GM11168 (cell line): ENCODE results near the gene THSD7B.
"Not testable (repeated sequence)": the region's sequence is repeated elsewhere in the genome, so short reads cannot be mapped to it uniquely, and the experiment has no call there.

Experiments
- in situ Hi-C: fragments of 300-500 bp; cut with MboI; formaldehyde crosslinking; loops from one replicate; pipeline ENCODE4 v1.12.0; 2022; ENCODE audit warnings: low sequenced_read_pairs; ENCODE audit not compliant: unreplicated experiment

Gene THSD7B, protein sequence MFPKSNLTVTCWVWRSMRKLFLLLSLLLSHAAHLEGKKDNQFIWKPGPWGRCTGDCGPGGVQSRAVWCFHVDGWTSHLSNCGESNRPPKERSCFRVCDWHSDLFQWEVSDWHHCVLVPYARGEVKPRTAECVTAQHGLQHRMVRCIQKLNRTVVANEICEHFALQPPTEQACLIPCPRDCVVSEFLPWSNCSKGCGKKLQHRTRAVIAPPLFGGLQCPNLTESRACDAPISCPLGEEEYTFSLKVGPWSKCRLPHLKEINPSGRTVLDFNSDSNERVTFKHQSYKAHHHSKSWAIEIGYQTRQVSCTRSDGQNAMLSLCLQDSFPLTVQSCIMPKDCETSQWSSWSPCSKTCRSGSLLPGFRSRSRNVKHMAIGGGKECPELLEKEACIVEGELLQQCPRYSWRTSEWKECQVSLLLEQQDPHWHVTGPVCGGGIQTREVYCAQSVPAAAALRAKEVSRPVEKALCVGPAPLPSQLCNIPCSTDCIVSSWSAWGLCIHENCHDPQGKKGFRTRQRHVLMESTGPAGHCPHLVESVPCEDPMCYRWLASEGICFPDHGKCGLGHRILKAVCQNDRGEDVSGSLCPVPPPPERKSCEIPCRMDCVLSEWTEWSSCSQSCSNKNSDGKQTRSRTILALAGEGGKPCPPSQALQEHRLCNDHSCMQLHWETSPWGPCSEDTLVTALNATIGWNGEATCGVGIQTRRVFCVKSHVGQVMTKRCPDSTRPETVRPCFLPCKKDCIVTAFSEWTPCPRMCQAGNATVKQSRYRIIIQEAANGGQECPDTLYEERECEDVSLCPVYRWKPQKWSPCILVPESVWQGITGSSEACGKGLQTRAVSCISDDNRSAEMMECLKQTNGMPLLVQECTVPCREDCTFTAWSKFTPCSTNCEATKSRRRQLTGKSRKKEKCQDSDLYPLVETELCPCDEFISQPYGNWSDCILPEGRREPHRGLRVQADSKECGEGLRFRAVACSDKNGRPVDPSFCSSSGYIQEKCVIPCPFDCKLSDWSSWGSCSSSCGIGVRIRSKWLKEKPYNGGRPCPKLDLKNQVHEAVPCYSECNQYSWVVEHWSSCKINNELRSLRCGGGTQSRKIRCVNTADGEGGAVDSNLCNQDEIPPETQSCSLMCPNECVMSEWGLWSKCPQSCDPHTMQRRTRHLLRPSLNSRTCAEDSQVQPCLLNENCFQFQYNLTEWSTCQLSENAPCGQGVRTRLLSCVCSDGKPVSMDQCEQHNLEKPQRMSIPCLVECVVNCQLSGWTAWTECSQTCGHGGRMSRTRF (N-terminal part only)

GRCh38 chr2:136765256-136766072, at the start of gene THSD7B:
TSS of gene THSD7B (plus strand) at chr2:136765545. CDS start at chr2:136882179, 116,634 bp downstream.
- in situ Hi-C loops, result no loop called here

- in situ Hi-C loops, result no loop called here
Measured at GRCh38 chr2:136718273-136718672, 47.1 kb upstream of the THSD7B start.

DNA sequence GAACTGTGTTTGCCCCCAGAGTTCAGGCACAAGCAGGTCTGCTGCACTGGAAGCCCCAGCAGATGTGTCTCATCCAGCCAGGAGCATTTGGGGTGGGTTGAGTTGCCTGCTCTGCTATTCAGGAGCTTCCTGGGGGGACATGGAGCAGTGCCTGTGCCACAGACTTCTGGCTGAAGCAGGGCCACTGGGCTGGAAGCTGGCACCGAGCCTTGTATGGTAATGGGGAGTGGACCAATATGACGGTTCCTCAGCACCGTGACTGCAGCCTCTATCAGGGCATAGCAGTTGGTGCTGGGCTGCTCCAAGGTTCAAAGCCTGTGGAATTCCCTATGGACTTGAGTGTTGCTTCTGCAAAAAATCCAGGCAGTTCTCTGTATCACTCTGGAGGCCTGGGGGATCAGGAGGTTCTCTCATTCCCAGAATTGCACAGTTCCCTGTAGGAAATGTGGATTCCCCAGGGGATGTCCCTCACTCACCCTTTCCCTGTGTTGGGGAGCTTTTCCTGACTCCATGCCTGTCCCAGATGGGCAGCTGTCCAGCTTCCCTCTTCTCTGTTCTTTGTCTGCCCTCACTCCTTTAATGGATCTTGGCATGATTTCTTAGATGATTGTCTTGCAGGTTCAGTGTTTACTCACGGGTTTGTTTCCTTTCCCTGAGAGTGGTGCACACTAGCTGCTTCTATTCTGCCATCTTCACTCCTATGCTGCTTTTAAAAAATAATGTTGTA, 37.2 kb upstream of the THSD7B start:
- in situ Hi-C loops, result no loop called here

DNA sequence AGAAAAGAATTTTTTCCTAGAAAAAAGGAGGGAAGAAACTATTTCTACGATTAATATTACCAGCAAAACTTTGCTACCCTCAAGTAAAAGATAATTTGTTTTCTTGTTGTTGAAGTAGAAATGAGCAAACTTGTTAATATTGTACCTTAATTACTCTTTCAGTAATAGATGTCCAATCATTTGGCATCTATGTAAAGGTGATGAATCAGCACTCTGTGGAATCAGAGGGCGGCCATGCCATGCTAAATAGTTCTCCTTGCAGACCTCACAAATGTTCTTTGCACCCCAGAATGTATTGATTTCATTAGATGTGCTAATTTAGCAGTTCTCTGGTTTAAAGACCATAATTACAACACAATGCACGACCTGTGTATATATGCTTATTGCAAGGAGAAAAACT, 29.1 kb upstream of the THSD7B start:
- in situ Hi-C loops, result no loop called here

GRCh38 chr2:136738044-136738443, 27.3 kb upstream of the THSD7B start:
- in situ Hi-C loops, result no loop called here

DNA sequence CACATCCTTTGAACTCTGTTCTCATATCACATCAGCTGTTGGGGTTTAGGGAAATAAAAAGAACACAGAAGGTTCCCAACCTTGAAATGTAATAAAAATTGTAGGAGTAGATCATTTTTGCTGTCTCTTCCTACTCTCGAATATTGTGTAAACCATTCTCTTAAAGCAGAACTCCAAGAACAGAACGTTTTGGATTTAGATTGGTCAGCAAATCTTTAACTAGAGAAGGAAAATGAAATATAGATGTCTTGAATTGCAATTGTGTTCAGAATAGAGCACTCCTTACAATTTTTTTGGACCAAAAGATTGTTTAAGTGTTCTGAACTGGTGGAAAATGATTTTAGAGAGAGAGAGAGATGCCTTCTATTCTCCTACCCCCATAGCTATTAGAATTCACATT, 23.9 kb upstream of the THSD7B start:
- in situ Hi-C loops, result no loop called here

DNA sequence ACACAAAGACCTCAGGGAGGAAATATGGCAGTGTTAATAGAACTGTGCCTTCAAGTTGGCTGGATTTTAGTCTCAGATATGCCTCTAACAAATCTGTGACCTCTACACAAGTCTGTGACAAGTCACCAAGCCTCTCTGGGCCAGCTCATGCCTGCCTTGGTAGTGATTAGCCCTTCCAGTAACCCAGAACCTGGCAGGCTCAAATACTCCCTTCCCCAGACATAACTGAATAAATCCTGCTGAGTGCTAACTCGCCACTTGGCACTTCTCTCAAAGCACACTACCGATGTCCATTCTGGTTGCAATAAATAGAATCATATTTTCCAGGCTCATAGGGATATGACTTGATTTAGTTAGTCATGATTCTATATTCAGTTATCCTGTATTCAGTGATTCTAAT, 15.3 kb upstream of the THSD7B start:
- in situ Hi-C loops, result no loop called here

DNA sequence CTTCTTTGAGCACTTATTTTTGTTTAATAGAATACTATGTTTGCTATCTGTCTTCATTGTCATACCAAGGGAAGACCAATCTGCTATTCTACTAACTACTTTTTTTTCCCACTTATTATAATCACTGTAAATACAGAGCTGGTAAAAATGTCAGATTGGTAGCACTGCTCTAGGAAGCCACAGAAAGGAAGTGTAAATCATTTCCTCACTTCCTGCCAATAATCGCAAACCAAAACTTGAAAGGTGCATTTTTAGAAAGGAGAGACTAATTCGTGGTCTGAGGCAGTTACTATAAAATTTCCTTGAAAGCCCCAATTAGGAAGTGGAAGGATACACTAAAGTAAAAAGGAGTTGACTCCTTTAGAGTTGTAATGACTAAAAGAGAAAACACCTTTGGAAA, 13.9 kb upstream of the THSD7B start:
- in situ Hi-C loops, result no loop called here

GRCh38 chr2:136758504-136758903, 6.8 kb upstream of the THSD7B start:
- in situ Hi-C loops, result not testable (repeated sequence)

- in situ Hi-C loops, result no loop called here
Measured at GRCh38 chr2:136764452-136765255, 691 bp upstream of the THSD7B start.

GRCh38 chr2:136766073-136766404, 694 bp downstream of the THSD7B start:
- in situ Hi-C loops, result no loop called here

DNA sequence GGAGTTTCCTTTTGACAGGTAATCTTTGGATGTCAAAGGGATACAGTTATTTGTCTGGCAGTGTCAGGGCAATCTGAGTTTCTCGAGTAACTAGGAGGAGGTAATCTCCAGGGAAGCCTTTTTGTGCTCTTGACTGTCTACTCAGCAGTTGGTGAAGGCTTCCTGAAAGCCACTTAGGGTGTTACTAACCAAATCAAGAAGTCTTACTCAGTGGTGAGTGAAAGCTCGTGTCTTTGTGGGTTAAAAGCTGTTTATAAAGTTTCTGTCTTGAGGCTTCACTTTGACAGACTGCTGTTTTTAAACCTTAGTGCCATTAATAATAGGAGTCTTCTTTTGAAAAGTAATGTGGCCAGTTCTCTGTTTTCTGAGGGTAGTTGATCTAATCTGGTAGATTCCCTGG, 1.7 kb downstream of the THSD7B start:
- in situ Hi-C loops, result no loop called here

GRCh38 chr2:136769871-136770270, 4.5 kb downstream of the THSD7B start:
- in situ Hi-C loops, result no loop called here

DNA sequence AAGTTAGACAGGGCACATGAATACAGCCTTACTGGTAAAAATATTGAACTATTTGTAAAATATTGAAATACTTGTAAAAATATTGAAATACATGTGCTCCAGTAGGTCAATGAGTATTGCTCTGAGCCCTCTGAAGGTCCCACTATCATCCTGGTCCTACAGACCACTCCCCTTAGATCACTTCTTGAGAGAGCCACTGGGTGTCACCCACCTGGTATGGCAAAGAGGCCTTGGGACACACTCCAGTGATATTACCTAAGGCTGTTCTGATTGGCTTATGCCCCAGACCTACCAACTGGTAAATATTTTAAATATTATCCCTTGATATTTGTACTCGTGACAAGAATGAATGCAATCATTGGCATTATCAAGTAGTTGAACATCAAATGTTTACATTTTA, 5.0 kb downstream of the THSD7B start:
- in situ Hi-C loops, result no loop called here

- in situ Hi-C loops, result no loop called here
Measured at GRCh38 chr2:136777391-136777790, 12.0 kb downstream of the THSD7B start.

- in situ Hi-C loops, result no loop called here
Measured at GRCh38 chr2:136783856-136784255, 18.5 kb downstream of the THSD7B start.

- in situ Hi-C loops, result no loop called here
Measured at GRCh38 chr2:136785215-136785614, 19.9 kb downstream of the THSD7B start.

GRCh38 chr2:136787970-136788369, 22.6 kb downstream of the THSD7B start:
- in situ Hi-C loops, result no loop called here
